ENCODE data around the gene ADM.

Gene ADM

GRCh38 chr11:10282117-10282516, 22.8 kb upstream of the ADM start:
- Histone ChIP-seq H3K27ac (ENCODE audit: low read depth, low read length, poor library complexity, severe bottlenecking) (no peak overlapping the region), H3K79me2 (ENCODE audit: insufficient read depth, low read length) (no peaks in the 10 kb centered on the region), H3K4me2 (ENCODE audit: low read length) (no peak overlapping the region)

DNA sequence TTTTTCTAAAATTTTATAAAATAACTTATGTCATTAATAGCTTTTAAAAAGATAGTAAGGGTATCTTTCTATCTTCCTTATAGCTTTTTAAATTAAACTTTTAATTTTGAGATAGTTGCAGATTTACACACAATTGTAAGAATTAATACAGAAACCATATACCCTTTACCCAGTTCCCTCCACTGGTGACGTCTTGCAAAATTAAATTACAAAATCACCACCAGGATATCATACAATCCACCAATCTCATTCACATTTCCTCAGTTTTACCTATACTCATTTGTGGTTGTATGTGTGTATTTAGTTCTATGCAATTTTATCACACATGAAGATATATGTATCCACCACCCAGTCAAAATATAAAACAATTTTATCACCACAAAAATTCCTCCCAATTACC, 20.9 kb upstream of the ADM start:
- Histone ChIP-seq H3K27me3 (ENCODE audit: insufficient read depth, low read length) (no peaks in the 10 kb centered on the region), H3K79me2 (ENCODE audit: insufficient read depth, low read length) (no peaks in the 10 kb centered on the region), H3K27ac (ENCODE audit: low read depth, low read length, poor library complexity, severe bottlenecking) (no peak overlapping the region), H3K9me3 (ENCODE audit: low read length) (no peaks in the 10 kb centered on the region), H3K4me3 (ENCODE audit: low read depth, low read length, poor library complexity, severe bottlenecking) (no peak overlapping the region), H3K9me2 (ENCODE audit: low read depth, low read length) (no peaks in the 10 kb centered on the region), H3K36me3 (ENCODE audit: insufficient read depth, low read length) (no peaks in the 10 kb centered on the region), H3K4me1 (ENCODE audit: insufficient read depth, low read length, severe bottlenecking) (no peaks in the 10 kb centered on the region), H3K4me2 (ENCODE audit: low read length) (no peak overlapping the region), H3F3A (ENCODE audit: insufficient read depth, low read length) (no peaks in the 10 kb centered on the region), H3K9ac (ENCODE audit: low read length) (no peak overlapping the region), H2AFZ (ENCODE audit: low read length) (no peak overlapping the region), H4K20me1 (ENCODE audit: insufficient read depth, low read length) (no peaks in the 10 kb centered on the region)
- no peak for TF ChIP-seq EZH2 (IDR thresholded peaks at IDR 0.05; ENCODE audit: borderline replicate concordance, low read length)
- TF ChIP-seq, protein P1, sequence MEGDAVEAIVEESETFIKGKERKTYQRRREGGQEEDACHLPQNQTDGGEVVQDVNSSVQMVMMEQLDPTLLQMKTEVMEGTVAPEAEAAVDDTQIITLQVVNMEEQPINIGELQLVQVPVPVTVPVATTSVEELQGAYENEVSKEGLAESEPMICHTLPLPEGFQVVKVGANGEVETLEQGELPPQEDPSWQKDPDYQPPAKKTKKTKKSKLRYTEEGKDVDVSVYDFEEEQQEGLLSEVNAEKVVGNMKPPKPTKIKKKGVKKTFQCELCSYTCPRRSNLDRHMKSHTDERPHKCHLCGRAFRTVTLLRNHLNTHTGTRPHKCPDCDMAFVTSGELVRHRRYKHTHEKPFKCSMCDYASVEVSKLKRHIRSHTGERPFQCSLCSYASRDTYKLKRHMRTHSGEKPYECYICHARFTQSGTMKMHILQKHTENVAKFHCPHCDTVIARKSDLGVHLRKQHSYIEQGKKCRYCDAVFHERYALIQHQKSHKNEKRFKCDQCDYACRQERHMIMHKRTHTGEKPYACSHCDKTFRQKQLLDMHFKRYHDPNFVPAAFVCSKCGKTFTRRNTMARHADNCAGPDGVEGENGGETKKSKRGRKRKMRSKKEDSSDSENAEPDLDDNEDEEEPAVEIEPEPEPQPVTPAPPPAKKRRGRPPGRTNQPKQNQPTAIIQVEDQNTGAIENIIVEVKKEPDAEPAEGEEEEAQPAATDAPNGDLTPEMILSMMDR (IDR thresholded peaks at IDR 0.05; ENCODE audit: low read length) = no peak

More at GRCh38 chr11:10282117-10282516, 22.8 kb upstream of the ADM start:
- Histone ChIP-seq H3K27me3 (ENCODE audit: insufficient read depth, low read length) (no peaks in the 10 kb centered on the region), H3K4me3 (ENCODE audit: low read depth, low read length, poor library complexity, severe bottlenecking) (no peak overlapping the region), H3K4me1 (ENCODE audit: insufficient read depth, low read length, severe bottlenecking) (no peaks in the 10 kb centered on the region), H3K36me3 (ENCODE audit: insufficient read depth, low read length) (no peaks in the 10 kb centered on the region), H3K9ac (ENCODE audit: low read length) (no peak overlapping the region), H3K9me2 (ENCODE audit: low read depth, low read length) (no peaks in the 10 kb centered on the region), H2AFZ (ENCODE audit: low read length) (no peak overlapping the region), H3F3A (ENCODE audit: insufficient read depth, low read length) (no peaks in the 10 kb centered on the region), H3K9me3 (ENCODE audit: low read length) (no peaks in the 10 kb centered on the region), H4K20me1 (ENCODE audit: insufficient read depth, low read length) (no peaks in the 10 kb centered on the region)
- TF ChIP-seq EZH2 (IDR thresholded peaks at IDR 0.05; ENCODE audit: borderline replicate concordance, low read length) = no peak
- TF ChIP-seq, protein P1 (IDR thresholded peaks at IDR 0.05; ENCODE audit: low read length) = no peak

DNA sequence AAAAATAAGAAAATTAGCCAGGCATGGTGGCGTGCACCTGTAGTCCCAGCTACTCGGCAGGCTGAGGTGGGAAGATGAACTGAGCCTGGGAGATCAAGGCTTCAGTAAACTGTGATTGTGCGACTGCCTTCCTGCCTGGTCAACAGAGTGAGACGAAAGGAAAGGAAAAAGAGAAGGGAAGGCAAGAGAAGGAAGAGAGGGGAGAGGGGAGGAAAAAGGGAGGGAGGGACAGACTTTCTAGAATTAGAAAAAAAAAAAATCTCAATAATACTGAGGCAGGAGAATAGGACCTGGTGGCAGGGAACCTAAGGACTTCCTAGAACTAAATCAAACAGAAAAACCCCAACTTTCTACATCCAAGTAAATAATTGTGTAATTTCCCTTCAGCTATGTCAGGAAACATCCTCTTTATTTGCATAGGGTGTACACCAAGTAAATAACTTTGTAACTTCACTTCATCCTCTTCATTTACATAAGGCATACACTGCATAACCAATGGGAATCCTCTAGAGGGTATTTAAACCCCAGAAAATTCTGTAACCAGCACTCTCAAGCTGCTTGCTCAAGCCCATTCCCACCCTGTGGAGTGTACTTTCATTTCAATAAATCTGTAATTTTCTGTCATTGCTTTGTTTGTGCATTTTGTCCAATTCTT, 19.6 kb upstream of the ADM start:
- no peak overlapping the region for H3K4me3 ChIP-seq (ENCODE audit: low read depth, low read length, poor library complexity, severe bottlenecking)
- H3K27ac ChIP-seq (ENCODE audit: low read depth, low read length, poor library complexity, severe bottlenecking) = no peak overlapping the region
- H3K4me2 ChIP-seq (ENCODE audit: low read length) = no peak overlapping the region
- no peaks in the 10 kb centered on the region for H3K9me3 ChIP-seq (ENCODE audit: low read length)
- no peak overlapping the region for H2AFZ ChIP-seq (ENCODE audit: low read length)
- TF ChIP-seq EZH2 (IDR thresholded peaks at IDR 0.05; ENCODE audit: borderline replicate concordance, low read length) = no peak
- TF ChIP-seq, protein P1 (IDR thresholded peaks at IDR 0.05; ENCODE audit: low read length) = no peak
- no peaks in the 10 kb centered on the region for H3K27me3 ChIP-seq (ENCODE audit: insufficient read depth, low read length)
- H3K36me3 ChIP-seq (ENCODE audit: insufficient read depth, low read length) = no peaks in the 10 kb centered on the region
- no peaks in the 10 kb centered on the region for H3F3A ChIP-seq (ENCODE audit: insufficient read depth, low read length)
- H3K4me1 ChIP-seq (ENCODE audit: insufficient read depth, low read length, severe bottlenecking) = no peaks in the 10 kb centered on the region
- no peak overlapping the region for H3K9ac ChIP-seq (ENCODE audit: low read length)
- H4K20me1 ChIP-seq (ENCODE audit: insufficient read depth, low read length) = no peaks in the 10 kb centered on the region
- no peaks in the 10 kb centered on the region for H3K79me2 ChIP-seq (ENCODE audit: insufficient read depth, low read length)
- H3K9me2 ChIP-seq (ENCODE audit: low read depth, low read length) = no peaks in the 10 kb centered on the region
